Kidney epithelial cell (primary cell): ENCODE measurements around the gene GSTA3. TPM values are rescaled to one million over a fixed set of nuclear protein-coding genes. Genes with fewer than 3 reads are reported as not detected.

Experiments
- DNase-seq: peaks from one replicate; pipeline ENCODE4 v3.0.0-alpha.2; 2010; ENCODE audit warnings: low read depth
- H3K27me3 ChIP-seq: 2 replicates; pipeline ENCODE4 v1.6.0; 2011; ENCODE audit warnings: low read length; ENCODE audit not compliant: control insufficient read depth, insufficient read depth
- H3K36me3 ChIP-seq: 2 replicates; pipeline ENCODE4 v1.5.1; 2011; ENCODE audit warnings: low read length; ENCODE audit not compliant: control insufficient read depth, insufficient read depth
- H3K4me3 ChIP-seq: 2 replicates; pipeline ENCODE4 v1.5.1; 2011; ENCODE audit warnings: low read depth, mild to moderate bottlenecking, control low read depth, low read length
- total RNA-seq: library from RNA; depleted of rRNA; stranded (reverse); fragments of >200 nt; gene quantifications from 2 replicates; pipeline ENCODE4 v1.2.3, GENCODE V29; 2015
- TF ChIP-seq, protein P1 (sequence below): IDR thresholded peaks from 2 replicates; pipeline ENCODE4 v1.5.1; 2011; ENCODE audit warnings: mild to moderate bottlenecking, moderate library complexity, low read length, control low read depth, inconsistent platforms; ENCODE audit not compliant: insufficient read depth, poor library complexity, severe bottlenecking

The GSTA3 gene
- total RNA-seq, 1 donor from 2014 or later, result not detected

DNA sequence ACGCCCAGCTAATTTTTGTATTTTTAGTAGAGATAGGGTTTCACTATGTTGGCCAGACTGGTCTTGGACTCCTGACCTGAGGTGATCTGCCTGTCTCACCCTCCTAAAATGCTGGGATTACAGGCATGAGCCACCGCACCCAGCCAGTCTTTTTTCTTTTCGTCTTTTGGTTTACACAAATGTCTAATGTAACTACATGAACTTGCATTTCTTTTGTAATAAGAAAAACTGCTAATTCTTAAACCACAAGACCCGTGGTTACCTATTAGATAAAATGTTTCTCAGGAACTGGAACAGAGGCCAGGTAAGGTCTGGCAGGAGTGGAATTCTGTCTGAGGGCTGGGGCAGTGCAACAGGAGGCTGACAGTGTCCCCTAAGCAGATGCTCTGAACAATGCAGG, 32.7 kb upstream of the GSTA3 start:
- Histone ChIP-seq H3K36me3 (no peaks in the 10 kb centered on the region), H3K4me3 (no peak overlapping the region), H3K27me3 (no peaks in the 10 kb centered on the region)
- TF ChIP-seq, protein P1, sequence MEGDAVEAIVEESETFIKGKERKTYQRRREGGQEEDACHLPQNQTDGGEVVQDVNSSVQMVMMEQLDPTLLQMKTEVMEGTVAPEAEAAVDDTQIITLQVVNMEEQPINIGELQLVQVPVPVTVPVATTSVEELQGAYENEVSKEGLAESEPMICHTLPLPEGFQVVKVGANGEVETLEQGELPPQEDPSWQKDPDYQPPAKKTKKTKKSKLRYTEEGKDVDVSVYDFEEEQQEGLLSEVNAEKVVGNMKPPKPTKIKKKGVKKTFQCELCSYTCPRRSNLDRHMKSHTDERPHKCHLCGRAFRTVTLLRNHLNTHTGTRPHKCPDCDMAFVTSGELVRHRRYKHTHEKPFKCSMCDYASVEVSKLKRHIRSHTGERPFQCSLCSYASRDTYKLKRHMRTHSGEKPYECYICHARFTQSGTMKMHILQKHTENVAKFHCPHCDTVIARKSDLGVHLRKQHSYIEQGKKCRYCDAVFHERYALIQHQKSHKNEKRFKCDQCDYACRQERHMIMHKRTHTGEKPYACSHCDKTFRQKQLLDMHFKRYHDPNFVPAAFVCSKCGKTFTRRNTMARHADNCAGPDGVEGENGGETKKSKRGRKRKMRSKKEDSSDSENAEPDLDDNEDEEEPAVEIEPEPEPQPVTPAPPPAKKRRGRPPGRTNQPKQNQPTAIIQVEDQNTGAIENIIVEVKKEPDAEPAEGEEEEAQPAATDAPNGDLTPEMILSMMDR, result no peak
- DNase-seq, result no peak

DNA sequence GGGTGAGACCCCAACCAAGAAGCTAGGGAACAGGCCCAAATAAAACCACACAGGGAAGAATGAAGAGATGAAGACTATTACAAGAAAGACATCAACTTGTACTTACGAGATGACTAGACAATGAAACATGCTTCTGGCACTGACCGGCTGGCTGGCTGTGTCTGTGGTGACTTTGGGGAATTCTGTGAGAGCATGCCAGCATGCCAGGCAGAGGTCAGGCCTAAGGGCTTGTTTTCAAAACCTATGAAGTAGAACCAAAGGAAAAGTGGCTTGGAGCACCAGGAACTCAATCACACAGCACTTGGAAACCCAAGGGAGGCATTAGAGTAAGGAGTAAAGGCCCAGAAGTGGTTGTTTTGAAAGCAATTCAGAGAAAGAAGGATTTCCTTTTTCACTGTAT, 28.4 kb upstream of the GSTA3 start:
- TF ChIP-seq, protein P1, result no peak
- no peak overlapping the region for H3K4me3 ChIP-seq
- H3K36me3 ChIP-seq, result no peaks in the 10 kb centered on the region
- peak; percentile 28 for DNase-seq
- no peaks in the 10 kb centered on the region for H3K27me3 ChIP-seq

DNA sequence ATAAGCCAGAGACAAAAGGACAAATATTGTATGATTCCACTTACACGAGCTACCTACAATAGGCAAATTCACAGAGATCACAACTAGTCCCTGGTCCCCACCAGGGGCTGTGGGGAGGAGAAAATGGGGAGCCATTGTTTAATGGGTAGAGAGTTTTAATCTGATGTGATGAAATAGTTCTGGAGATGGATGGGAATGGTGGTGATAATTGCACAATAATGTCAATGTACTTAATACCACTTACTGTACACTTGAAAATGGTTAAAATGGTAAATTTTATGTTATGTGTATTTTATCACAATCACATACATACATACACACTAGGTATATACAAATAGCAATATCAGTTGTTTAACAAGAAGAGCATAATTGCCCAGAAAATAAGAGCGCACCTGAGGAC, 24.3 kb upstream of the GSTA3 start:
- TF ChIP-seq, protein P1, result no peak
- H3K4me3 ChIP-seq, result no peak overlapping the region
- H3K36me3 ChIP-seq, result no peaks in the 10 kb centered on the region
- DNase-seq, result no peak
- H3K27me3 ChIP-seq, result no peaks in the 10 kb centered on the region

DNA sequence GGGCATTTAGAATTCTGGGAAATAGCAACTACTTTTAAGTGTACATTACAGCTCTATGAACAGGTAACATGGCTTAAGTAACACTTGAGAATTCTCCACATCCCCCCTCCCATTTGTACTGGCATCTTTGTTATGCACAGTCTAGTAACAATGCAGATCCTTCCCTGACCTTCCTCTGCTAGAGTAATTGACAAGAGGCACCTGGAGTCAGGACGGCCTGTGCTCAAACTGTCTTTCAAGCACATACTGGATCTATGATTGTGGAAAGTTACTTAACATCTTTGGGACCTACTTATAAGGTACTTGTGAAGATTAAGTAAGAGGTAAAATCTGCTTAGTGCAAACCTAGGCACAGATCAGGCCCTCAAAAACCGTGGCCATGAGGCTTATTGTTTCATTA, 21.9 kb upstream of the GSTA3 start:
- TF ChIP-seq, protein P1, result no peak
- H3K27me3 ChIP-seq, result no peaks in the 10 kb centered on the region
- no peaks in the 10 kb centered on the region for H3K36me3 ChIP-seq
- DNase-seq, result no peak
- H3K4me3 ChIP-seq, result no peak overlapping the region

DNA sequence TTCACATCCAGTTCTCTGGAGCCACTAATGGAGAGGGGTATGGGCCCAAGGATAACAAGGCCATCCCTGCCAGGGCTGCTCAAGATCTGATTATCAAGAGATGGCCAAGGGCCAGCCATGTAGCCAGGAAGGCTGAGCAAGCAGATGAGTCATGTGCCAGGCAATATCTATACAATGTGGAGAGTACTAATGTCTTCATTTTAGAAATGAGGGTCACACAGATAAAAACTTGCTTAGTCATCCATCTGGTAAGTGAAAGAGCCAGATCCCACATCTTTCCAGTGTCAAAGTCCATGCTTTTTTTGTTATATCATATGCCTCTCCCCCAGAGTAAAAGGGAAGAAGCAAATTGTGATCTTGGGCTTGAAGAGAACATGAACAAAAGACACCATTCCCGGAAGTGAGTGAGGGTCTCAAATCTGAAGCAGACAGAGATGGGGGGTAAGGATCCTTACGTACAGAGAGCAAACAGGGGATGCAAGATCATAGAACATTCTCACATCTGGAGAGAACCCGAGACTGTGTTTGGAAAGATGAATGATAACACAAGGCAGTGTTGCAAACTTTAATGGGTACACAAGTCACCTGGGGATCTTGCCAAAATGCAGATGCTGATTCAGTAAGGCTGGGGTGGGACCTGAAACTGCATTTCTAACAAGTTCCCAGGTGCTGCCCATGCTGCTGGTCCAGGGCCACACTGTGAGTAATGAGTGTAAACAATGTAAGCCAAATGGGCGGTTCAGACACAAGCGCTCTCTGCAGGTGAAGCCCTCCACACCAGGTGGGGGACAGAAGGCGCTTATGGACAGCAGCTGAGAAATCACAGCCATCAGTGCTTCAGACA, 20.0 kb upstream of the GSTA3 start:
- no peak for DNase-seq
- no peak overlapping the region for H3K4me3 ChIP-seq
- no peaks in the 10 kb centered on the region for H3K27me3 ChIP-seq
- TF ChIP-seq, protein P1, result no peak
- no peaks in the 10 kb centered on the region for H3K36me3 ChIP-seq

DNA sequence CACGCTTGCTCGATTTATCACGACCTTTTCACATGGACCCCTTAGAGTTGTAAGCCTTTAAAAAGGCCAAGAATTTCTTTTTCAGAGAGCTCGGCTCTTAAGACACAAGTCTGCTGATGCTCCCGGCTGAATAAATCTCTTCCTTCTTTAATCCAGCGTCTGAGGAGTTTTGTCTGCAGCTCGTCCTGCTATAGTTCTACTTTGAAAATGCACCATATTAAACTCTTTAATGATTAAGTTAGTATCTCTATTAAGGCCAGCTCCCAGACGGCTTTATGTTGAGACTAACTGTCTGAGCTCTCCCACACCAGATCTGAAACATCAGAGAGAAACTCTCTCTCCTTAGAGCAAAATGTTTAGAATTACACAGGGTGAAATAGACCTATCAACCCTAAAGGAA, 18.0 kb upstream of the GSTA3 start:
- H3K27me3 ChIP-seq, result no peaks in the 10 kb centered on the region
- DNase-seq, result no peak
- no peak overlapping the region for H3K4me3 ChIP-seq
- TF ChIP-seq, protein P1, result no peak
- H3K36me3 ChIP-seq, result no peaks in the 10 kb centered on the region
